GM18909 (cell line): ENCODE results near the gene F10.
"Not testable (repeated sequence)": the region's sequence is repeated elsewhere in the genome, so short reads cannot be mapped to it uniquely, and the experiment has no call there.

Experiments used
- ATAC-seq: cut with Tn5 transposase; IDR thresholded peaks from one replicate; pipeline ENCODE4 v1.9.1; 2021; ENCODE audit warnings: mild to moderate bottlenecking; ENCODE audit not compliant: unreplicated experiment, poor library complexity

Gene F10

GRCh38 chr13:113098162-113098732 lies 24.4 kb upstream of the F10 start:
- no peak for ATAC-seq

- ATAC-seq = no peak
Observed at GRCh38 chr13:113099142-113099541, 23.5 kb upstream of the F10 start.

- ATAC-seq = not testable (repeated sequence)
Observed at GRCh38 chr13:113102302-113102701, 20.3 kb upstream of the F10 start.

- ATAC-seq = no peak
Observed at GRCh38 chr13:113102727-113103126, 19.9 kb upstream of the F10 start.

DNA sequence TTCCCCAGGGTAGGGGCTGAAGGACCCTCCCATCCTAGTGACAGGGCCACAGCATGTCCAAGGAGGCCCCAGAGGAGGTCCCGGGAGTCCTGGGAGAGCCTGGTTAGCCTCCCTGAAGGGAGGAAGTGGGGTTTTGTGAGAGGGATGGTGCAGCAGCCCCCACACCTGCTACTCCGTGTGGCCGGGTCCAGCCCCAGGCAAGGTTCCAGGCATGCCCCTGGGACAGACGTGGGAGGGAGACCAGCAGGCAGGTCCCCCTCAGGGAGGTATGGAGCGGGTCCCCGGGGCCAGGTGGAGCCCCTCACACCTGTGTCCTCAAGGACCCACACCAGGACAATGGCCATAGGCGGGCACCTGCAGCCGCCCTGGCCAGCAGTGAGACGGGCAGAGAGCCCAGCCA lies 19.0 kb upstream of the F10 start:
- ATAC-seq = no peak

- no peak for ATAC-seq
Observed at GRCh38 chr13:113105032-113105920, 17.3 kb upstream of the F10 start, which contains the start of gene F7. F7 (plus strand) TSS chr13:113105791; CDS start chr13:113105842, 51 bp downstream.

DNA sequence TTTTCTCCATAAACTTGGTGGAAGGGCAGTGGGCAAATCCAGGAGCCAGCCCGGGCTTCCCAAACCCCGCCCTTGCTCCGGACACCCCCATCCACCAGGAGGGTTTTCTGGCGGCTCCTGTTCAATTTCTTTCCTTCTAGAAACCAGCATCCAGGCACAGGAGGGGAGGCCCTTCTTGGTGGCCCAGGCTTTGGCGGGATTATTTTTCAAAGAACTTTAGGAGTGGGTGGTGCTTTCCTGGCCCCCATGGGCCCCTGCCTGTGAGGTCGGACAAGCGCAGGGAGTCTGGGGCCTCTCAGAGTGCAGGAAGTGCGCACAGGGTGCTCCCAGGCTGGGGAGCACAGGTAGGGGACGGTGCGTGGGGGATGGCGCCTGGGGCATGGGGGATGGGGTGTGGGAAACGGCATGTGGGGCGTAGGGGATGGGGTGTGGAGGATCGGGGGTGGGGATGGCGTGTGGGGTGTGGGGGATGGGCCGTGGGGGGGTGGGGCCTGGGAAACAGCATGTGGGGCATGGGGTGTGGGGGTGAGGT lies 16.6 kb upstream of the F10 start:
- ATAC-seq = no peak

GRCh38 chr13:113106711-113107351 lies 15.8 kb upstream of the F10 start:
- ATAC-seq = no peak

GRCh38 chr13:113108521-113108920 lies 14.1 kb upstream of the F10 start:
- ATAC-seq = not testable (repeated sequence)

DNA sequence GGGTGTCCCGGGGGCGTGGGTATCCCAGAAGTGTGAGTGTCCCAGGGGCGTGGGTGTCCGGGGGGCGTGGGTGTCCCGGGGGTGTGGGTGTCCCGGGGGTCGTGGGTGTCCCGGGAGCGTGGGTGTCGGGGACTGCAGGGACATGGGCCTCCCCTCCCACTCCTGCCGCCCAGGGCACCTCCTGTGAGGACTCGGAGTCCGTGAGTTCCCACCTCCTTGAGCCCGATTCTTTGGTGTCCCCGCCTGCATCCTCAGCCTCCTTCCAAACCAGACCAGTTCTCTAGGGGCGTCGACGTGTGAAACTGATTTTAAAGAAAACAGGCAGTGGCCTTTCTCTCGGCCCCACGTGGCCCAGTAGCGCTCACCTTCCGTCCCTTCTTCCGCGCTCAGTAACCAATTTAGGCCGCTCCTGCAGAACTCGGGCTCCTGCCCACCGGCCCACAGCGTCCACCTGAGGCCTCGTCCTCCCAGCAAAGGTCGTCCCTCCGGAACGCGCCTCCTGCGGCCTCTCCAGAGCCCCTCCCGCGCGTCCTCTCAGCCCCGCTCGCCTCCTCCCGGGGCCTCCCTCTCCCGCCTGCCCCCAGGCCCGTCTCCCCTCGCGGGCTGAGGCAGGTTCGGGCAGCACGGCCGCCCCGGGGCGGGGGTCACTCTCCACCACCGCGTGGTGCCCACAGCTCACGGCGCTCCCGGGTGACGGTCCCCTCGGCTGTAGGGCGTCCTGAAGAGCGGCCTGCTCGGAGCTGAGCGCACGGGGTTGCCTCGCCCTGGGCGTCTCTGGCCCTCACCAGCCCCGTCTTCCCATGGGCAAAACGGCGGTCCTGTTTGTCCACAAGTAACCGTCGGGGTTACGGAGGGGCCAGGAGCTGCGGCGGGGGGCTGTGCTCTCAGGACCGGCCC lies 13.2 kb upstream of the F10 start:
- ATAC-seq = no peak

DNA sequence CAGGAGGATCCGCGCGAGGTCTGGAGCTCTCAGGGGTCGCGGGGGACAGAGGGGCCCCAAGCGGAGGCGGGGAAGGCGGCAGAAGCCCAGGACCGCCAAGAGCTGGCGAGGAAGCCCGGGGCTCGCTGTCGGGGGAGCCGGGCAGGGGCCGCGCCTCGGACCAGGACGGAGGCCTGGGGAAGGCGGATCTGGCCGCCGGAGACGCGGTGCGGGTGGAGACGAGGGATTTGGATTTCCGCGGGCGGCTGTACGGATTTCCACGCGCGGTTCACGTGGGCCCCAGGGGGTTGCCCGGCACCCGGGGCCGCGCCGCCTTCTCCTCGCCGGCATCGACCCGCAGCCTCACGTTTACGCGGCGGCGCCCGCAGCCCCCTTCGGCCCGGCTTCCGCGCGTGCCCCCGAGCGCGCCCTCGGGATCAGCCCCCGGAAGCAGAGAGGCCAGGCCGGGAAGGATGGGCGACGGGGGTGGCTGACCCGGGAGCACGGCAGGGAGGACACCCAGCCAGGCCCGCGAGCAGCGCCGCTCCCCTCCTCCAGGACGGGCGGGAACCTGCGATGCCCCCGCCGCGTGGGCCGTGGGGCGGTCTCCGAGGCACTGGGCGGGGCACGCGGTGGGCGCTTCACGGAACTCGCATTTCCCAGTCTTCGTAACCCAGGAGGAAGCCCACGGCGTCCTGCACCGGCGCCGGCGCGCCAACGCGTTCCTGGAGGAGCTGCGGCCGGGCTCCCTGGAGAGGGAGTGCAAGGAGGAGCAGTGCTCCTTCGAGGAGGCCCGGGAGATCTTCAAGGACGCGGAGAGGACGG lies 12.3 kb upstream of the F10 start:
- ATAC-seq = no peak

DNA sequence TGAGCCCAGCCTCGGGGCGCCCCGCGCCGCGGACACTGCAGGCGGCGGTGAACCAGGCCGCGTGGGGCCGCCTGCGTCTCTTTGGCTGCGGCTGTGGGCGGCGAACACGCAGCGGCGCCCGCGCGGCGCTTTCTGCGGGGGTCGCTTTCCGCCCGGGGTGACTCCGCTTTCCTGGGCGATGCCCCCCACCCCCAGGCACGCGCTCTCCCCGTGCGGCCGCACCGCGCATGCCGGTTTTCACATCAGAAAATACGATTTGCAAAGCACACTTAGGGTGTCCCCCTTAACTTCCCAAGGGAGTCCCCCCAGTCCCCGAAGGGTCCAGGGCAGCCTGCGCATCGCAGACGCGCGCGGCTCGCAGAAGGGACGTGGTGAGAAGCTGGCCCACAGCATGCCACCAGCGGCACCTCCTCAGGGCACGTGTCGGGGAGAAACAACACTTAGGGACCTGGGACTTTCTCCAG lies 11.7 kb upstream of the F10 start:
- ATAC-seq = no peak

DNA sequence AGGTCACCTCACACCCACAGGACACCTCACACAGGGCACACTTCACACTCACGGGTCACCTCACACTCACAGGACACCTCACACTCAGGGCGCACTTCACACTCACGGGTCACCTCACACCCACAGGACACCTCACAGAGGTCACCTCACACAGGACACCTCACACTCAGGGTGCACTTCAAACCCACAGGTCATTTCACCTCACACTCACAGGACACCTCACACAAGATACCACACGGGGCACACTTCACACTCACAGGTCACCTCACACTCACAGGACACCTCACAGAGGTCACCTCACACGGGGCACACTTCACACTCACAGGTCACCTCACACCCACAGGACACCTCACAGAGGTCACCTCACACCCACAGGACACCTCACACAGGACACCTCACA lies 10.8 kb upstream of the F10 start:
- ATAC-seq = not testable (repeated sequence)

GRCh38 chr13:113112475-113112874 lies 10.1 kb upstream of the F10 start:
- ATAC-seq = not testable (repeated sequence)

DNA sequence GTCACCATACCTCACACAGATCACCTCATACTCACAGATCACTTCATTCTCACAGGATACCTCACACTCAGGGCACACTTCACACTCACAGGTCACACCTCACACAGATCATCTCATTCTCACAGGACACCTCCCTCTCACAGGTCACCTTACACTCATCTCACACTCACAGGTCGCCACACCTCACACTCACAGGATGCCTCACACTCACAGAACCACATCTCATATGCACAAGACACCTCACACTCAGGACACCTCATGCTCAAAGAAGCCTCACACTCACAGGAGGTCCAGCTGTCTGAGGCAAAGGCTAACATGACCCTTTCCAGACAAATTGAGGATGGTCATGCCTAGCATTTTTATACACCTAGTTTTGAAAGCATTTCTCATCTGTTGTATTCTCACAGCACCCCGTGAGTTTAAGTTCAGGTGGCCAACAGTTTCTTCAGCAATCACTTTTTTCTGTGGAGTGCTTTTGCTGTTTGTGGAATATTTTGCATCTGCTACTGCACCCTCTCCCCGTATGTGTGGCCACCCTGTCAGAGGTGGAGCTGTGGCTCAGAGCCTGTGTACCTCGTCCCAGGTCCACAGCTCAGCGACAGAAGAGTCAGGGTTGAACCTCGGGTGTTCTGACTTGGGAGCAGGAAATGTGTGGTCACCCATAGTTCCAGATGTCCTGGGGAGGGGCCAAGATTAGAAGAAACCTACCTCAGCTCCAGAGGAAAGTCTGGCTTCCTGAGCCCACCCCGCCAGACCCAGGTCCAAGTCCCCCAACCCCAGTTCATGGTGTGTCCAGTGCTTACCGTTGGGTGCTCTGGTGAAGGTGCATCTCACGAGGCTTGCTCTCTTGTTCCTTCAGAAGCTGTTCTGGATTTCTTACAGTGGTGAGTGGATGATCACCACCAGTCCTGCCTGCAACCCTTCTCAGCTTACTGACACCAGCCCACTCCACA lies 9.4 kb upstream of the F10 start:
- no peak for ATAC-seq

- ATAC-seq = no peak
Observed at GRCh38 chr13:113113846-113114271, 8.7 kb upstream of the F10 start.

GRCh38 chr13:113114511-113115362 lies 7.9 kb upstream of the F10 start:
- no peak for ATAC-seq
